Fibroblast of lung (primary cell): ENCODE results near the gene INPP4A. TPM values are rescaled to one million over a fixed set of nuclear protein-coding genes. Genes with fewer than 3 reads are reported as not detected.
A peak's percentile ranks its signal among the peaks of the same experiment; 100 is the strongest.

Source experiments
- DNase-seq, 2 donors: peaks; one replicate each; pipeline versions ENCODE4 v3.0.0 to v3.0.0-alpha.2; 2010; ENCODE audit warnings: low read depth in 2 of 2
- H2AFZ ChIP-seq: 2 replicates; pipeline ENCODE4 v1.5.1; 2012; ENCODE audit warnings: low read length, control low read depth, inconsistent platforms
- H3K27ac ChIP-seq: 2 replicates; pipeline ENCODE4 v1.5.1; 2011; ENCODE audit warnings: low read length, control low read depth; ENCODE audit not compliant: insufficient read depth
- H3K27me3 ChIP-seq: 2 replicates; pipeline ENCODE4 v1.5.1; 2011; ENCODE audit warnings: mild to moderate bottlenecking, low read length; ENCODE audit not compliant: control insufficient read depth, insufficient read depth
- H3K36me3 ChIP-seq: 2 replicates; pipeline ENCODE4 v1.5.1; 2011; ENCODE audit warnings: low read length; ENCODE audit not compliant: control insufficient read depth, insufficient read depth
- H3K4me1 ChIP-seq: 2 replicates; pipeline ENCODE4 v1.5.1; 2011; ENCODE audit warnings: low read length; ENCODE audit not compliant: control insufficient read depth, insufficient read depth; ENCODE audit errors: extremely low read depth
- H3K4me2 ChIP-seq: 2 replicates; pipeline ENCODE4 v1.5.1; 2011; ENCODE audit warnings: low read length, control low read depth; ENCODE audit not compliant: insufficient read depth; ENCODE audit errors: extremely low read depth
- H3K4me3 ChIP-seq, 4 experiments: fragments of 200-600 bp in 1 of 4; sonication (generic) in 1 of 4; replicated peaks in 1 of 4; 2 replicates each; pipeline ENCODE4 v1.5.1; 2011 to 2016; ENCODE audit warnings: low read length in 4 of 4, low read depth in 3 of 4, mild to moderate bottlenecking in 3 of 4, control low read depth in 2 of 4, inconsistent platforms in 1 of 4, mixed read lengths in 1 of 4; ENCODE audit not compliant: insufficient read depth in 1 of 4; ENCODE audit errors: control extremely low read depth in 1 of 4
- H3K79me2 ChIP-seq: 2 replicates; pipeline ENCODE4 v1.5.1; 2012; ENCODE audit warnings: mild to moderate bottlenecking, low read length, inconsistent platforms; ENCODE audit not compliant: control insufficient read depth, insufficient read depth
- H3K9ac ChIP-seq: 2 replicates; pipeline ENCODE4 v1.5.1; 2011; ENCODE audit warnings: mild to moderate bottlenecking, low read length, control low read depth; ENCODE audit not compliant: insufficient read depth
- H3K9me3 ChIP-seq: 2 replicates; pipeline ENCODE4 v1.5.1; 2012; ENCODE audit warnings: low read depth, low read length; ENCODE audit not compliant: control insufficient read depth, insufficient read depth
- H4K20me1 ChIP-seq: 2 replicates; pipeline ENCODE4 v1.5.1; 2011; ENCODE audit warnings: low read length; ENCODE audit not compliant: control insufficient read depth, insufficient read depth; ENCODE audit errors: extremely low read depth
- CTCF ChIP-seq, 2 donors: IDR thresholded peaks in 1 of 2; conservative IDR thresholded peaks in 1 of 2; 1 replicate in 1 of 2; 2 replicates in 1 of 2; pipeline ENCODE4 v1.5.1; 2011 to 2012; ENCODE audit warnings: low read length in 2 of 2, control low read depth in 1 of 2, inconsistent platforms in 1 of 2, low read depth in 1 of 2, mild to moderate bottlenecking in 1 of 2
- EZH2 ChIP-seq: IDR thresholded peaks from 2 replicates; pipeline ENCODE4 v1.5.1; 2012; ENCODE audit warnings: low read length, control low read depth, mild to moderate bottlenecking; ENCODE audit errors: missing control alignments
- polyA plus RNA-seq, 2 donors: library from polyadenylated mRNA; depleted of rRNA in 1 of 2; stranded (reverse) in 1 of 2; unstranded in 1 of 2; fragments of >200 nt; gene quantifications; 2 replicates each; pipeline ENCODE4 v1.2.1, GENCODE V29; 2011 to 2012; ENCODE audit warnings: missing spikeins in 1 of 2
- total RNA-seq: library from RNA; depleted of rRNA; stranded (reverse); fragments of >200 nt; gene quantifications from 2 replicates; pipeline ENCODE4 v1.2.1, GENCODE V29; 2014

INPP4A gene
- total and polyA plus RNA-seq, 2 donors (not counting 1 experiment from before 2014, with no cell fraction given), result 10.2 to 26.1 TPM

GRCh38 chr2:98468621-98469236 lies 24.1 kb downstream of the INPP4A start:
- no peak overlapping the region for H3K27ac ChIP-seq

GRCh38 chr2:98469862-98470544 lies 25.3 kb downstream of the INPP4A start:
- Histone ChIP-seq H3K4me3 (no peak overlapping the region), H3K79me2 (no peaks in the 10 kb centered on the region), H3K4me2 (no peak overlapping the region), H3K9me3 (no peaks in the 10 kb centered on the region), H4K20me1 (no peaks in the 10 kb centered on the region), H3K36me3 (no peaks in the 10 kb centered on the region), H3K27ac (no peak overlapping the region), H3K4me1 (peaks cover 2% of the 10 kb centered on the region), H3K9ac (no peak overlapping the region), H3K27me3 (no peaks in the 10 kb centered on the region), H2AFZ (no peak overlapping the region)
- TF ChIP-seq CTCF (conservative IDR thresholded peaks at IDR 0.05 in 1 of 2, IDR thresholded peaks at IDR 0.05 in 1 of 2; ENCODE audit: low read depth in 1 of 2, low read length in 2 of 2), result no peak
- no peak for TF ChIP-seq EZH2
- no peak for DNase-seq

More at GRCh38 chr2:98468621-98469236, 24.1 kb downstream of the INPP4A start:
- peak in 1 of 2 donors; percentile 66 for DNase-seq
- H3K79me2 ChIP-seq, result no peaks in the 10 kb centered on the region
- no peaks in the 10 kb centered on the region for H4K20me1 ChIP-seq
- no peak overlapping the region for H3K4me3 ChIP-seq
- no peaks in the 10 kb centered on the region for H3K27me3 ChIP-seq
- H3K4me1 ChIP-seq, result peaks cover 2% of the 10 kb centered on the region
- no peak overlapping the region for H2AFZ ChIP-seq
- TF ChIP-seq CTCF (conservative IDR thresholded peaks at IDR 0.05 in 1 of 2, IDR thresholded peaks at IDR 0.05 in 1 of 2; ENCODE audit: low read depth in 1 of 2, low read length in 2 of 2) (no peak), EZH2 (no peak)
- H3K9me3 ChIP-seq, result no peaks in the 10 kb centered on the region
- no peaks in the 10 kb centered on the region for H3K36me3 ChIP-seq
- no peak overlapping the region for H3K4me2 ChIP-seq
- no peak overlapping the region for H3K9ac ChIP-seq

DNA sequence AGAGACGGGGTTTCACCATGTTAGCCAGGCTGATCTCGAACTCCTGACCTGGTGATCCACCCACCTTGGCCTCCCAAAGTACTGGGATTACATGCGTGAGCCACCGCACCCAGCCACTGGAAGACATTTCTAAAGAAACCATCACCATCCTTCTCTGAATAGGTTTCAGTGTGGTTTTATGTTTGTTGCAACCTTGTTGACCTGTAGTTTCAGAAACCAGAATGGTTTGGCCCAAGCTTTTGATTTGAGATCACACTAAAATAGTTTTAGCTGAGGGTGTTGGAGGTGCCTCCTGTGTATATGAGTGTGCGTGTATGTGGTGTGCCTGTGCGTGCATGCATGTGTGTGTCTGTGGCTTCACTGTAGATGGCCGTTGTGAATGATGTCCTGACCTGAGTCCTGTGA lies 26.2 kb downstream of the INPP4A start:
- Histone ChIP-seq H4K20me1 (no peaks in the 10 kb centered on the region), H3K27ac (no peak overlapping the region)
- TF ChIP-seq CTCF (conservative IDR thresholded peaks at IDR 0.05 in 1 of 2, IDR thresholded peaks at IDR 0.05 in 1 of 2; ENCODE audit: low read depth in 1 of 2, low read length in 2 of 2) (no peak), EZH2 (no peak)

More for the DNA sequence above, 26.2 kb downstream of the INPP4A start:
- Histone ChIP-seq H3K79me2 (no peaks in the 10 kb centered on the region), H3K9ac (no peak overlapping the region), H3K9me3 (no peaks in the 10 kb centered on the region), H3K4me2 (no peak overlapping the region), H2AFZ (no peak overlapping the region), H3K4me3 (no peak overlapping the region), H3K36me3 (no peaks in the 10 kb centered on the region), H3K4me1 (no peaks in the 10 kb centered on the region), H3K27me3 (no peaks in the 10 kb centered on the region)
- no peak for DNase-seq
